NCI-H1092 (cell line): ENCODE data around the gene HLTF.

Experiments
- DNase-seq: peaks from one replicate; lab custom pipeline; 2025; lab: John Stamatoyannopoulos, UW

The HLTF gene

DNA sequence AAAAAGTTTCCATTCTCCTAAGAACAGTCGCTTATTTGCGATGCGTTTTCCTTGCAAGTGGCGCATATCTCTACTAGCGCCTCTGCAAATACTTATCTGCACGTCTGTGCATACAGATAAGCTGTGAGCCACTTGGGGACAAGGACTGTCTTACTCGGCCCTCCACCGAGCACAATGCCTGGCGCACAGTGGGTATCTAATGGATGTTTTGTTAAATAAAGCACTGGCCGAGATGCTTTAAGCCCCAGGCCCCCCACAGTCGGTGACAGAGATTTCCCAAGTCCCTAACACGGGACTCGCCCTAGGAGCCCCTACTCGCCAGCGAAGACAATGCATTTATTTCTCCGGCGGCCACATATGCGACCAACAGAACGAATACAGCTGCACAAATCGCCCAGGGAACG lies 503 bp downstream of the HLTF start:
- no peak for DNase-seq

DNA sequence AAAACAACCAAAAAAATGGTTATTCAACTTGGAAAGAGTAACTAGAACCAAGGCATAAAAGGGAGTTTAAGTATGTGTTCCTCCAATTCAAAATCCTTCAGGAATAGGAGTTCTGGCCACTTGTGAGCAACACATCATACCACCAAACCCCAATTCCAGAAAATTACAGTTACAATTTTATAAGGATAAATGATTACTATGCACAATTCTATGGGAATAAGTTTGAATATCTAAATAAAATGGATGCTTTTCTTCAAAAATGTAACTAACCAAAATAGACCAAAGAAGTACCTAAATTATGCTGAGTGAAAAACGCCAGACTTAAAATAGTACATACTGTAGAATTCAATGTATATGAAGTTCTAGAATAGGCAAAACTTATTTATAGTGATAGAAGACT lies 4.6 kb downstream of the HLTF start:
- DNase-seq: no peak

- no peak for DNase-seq
Measured at GRCh38 chr3:149080699-149081091, 5.6 kb downstream of the HLTF start.

DNA sequence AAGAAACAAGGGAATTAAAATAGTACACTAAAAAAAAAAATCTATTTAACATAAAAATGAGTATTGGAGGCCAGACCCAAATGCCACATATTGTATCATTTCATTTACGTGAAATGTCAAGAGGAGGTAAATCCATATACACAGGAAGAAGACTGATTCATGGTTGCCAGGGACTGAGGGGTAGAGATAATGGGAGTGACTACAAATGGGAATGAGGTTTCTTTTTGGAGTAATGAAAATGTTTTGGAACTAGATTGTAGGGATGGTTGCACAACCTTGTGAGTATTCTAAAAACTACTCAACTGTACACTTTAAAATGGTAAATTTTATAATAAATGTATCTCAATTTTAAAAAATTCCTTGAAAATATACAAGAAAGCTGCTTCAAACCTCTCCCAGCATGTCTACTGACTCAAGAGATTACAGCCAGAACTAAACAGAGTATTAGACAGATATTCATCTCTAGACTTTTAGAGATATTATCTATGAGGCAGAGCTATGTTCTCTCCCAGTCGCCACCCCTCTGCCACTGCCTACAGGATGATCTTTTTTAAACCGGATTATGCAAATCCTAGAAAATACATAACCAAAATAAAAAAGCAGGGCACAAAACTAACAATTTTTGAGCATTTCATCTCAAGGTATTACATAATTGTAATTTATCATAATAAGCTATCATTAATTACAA lies 6.2 kb downstream of the HLTF start:
- no peak for DNase-seq

- DNase-seq: no peak
Measured at GRCh38 chr3:149077628-149078027, 8.7 kb downstream of the HLTF start.

DNA sequence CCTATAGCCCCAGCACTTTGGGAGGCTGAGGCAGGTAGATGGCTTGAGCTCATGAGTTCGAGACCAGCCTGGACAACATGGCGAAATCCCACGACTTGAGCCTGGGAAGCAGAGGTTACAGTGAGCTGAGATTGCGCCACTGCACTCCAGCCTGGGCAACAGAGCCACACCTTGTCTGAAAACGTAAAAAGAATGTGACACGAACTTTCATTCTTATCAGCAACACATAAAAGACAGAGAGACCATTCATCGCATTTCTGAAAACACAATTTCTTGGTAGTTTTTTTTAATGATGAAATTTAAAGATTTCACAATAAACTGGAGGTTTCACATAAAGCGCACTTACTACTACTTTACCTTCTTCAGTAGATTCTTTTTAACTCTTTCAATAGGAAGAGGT lies 18.4 kb downstream of the HLTF start:
- no peak for DNase-seq

GRCh38 chr3:149061776-149062175 lies 24.6 kb downstream of the HLTF start:
- no peak for DNase-seq

DNA sequence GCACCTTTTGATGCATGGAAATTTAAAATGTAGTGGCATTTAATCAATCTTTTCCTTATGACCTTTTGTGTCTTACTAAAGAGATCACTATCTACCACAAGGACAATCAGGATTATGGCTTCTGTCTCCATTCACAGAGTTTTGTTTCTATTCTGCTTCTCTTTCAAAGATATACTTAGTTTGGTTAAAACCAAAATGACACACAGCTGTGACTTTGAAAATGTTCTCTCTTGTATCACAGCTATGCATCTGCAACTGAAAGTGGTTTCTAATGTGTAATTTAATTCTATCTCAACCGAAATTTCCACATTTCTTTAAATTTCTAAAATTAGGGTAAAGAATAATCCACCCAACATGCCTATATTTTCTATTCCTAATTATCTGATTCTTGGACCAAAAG lies 27.7 kb downstream of the HLTF start:
- no peak for DNase-seq

DNA sequence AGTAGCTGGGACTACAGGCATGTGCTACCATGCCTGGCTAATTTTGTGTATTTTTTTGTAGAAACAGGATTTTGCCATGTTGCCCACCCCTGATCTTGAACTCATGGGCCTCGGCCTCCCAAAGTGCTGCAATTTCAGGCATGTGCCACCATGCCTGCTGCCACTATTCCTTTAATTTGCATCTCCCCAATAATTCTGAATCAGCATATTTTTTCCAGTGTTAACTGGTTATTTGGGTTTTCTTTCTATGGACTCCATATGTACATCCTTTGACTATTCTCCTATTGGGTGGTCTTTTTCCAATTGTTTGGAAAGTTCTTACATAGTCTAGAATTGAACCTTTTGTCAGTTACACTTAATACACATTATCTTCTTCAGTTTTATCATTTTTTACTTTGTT lies 28.1 kb downstream of the HLTF start:
- no peak for DNase-seq

- no peak for DNase-seq
Measured at GRCh38 chr3:149055575-149055974, 30.8 kb downstream of the HLTF start.

DNA sequence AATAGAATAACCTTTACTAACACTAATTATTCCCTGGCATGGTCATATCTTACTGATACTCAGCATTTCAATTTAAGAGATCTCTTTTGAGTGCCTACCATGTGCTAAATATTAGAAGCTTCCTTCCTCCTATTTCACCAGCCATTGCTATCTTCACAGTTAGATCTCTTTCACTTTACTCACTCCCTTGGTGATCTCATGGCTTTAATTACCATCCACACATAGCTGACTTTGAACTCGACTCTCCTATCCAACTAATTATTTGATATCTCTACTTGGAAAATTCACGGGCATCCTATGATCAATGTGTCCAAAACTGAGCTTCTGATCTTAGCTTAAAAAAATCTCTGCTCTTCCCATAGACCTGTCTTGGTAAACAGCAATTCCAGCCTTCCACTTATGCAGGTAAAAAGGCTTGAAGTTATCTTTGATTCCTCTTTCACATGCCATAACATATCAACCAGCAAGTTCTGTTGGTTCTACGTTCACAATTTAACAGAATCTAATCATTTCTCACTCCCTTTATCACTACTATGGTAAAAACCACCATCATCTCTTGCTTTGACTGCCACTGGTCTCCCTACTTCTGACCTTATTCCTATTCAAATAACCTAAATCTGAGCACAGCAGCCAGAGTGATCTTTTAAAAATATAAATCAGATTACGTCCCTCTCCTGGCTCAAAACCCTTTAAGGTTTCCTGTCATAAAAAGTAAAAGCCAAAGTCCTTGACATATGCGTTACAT lies 41.8 kb downstream of the HLTF start:
- no peak for DNase-seq

GRCh38 chr3:149042789-149043386 lies 43.4 kb downstream of the HLTF start:
- DNase-seq: no peak

DNA sequence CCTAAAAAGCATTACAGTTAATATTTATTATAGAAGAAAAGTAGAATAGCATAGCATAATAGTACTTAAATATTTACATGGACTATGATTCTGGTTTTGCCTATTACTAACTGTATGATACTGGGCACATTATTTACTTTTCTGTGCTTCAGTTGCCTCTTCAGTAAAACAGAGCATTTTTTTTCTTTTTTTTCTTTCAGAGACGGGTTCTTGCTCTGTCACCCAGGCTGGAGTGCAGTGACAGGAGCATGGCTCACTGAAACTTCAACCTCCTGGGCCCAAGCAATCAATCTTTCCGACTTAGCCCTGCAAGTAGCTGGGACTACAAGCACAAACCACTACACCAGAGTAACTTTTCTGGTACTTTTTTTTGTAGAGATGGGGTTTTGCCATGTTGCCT lies 48.0 kb downstream of the HLTF start:
- DNase-seq: no peak

- no peak for DNase-seq
Measured at GRCh38 chr3:149037684-149038083, 48.6 kb downstream of the HLTF start.

- DNase-seq: no peak
Measured at GRCh38 chr3:149031096-149031495, 55.2 kb downstream of the HLTF start.

DNA sequence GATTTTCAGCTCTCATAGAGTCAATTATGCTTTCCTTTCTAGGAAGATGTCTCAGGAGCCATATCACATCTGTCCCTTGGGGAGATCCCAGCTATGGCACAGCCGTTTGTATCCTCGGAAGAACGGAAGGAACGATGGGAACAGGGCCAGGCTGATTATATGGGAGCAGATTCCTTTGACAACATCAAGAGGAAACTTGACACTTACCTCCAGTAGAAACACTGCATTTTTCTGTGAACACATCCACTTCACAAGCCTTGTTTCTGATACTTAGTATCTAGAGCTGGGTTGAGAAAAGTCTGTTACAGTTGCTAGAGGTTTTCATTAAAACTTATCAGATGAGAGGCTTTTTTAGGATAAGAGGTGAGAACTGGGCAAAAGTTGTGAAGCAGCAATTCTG lies 59.6 kb downstream of the HLTF start:
- DNase-seq: no peak

DNA sequence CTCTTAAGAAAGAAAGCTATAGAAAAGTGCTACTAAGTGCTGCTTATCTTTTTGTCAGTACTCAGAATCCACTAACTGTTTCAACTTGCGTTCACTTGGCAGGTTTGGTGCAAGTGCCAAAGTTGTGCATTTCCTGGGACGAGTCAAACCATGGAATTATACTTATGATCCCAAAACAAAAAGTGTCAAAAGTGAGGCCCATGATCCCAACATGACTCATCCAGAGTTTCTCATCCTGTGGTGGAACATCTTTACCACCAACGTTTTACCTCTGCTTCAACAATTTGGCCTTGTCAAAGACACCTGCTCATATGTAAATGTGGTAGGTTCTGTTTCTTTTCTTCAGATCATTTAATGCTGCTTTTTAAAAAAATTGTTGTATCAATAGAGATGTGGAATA lies 62.4 kb downstream of the HLTF start:
- no peak for DNase-seq

DNA sequence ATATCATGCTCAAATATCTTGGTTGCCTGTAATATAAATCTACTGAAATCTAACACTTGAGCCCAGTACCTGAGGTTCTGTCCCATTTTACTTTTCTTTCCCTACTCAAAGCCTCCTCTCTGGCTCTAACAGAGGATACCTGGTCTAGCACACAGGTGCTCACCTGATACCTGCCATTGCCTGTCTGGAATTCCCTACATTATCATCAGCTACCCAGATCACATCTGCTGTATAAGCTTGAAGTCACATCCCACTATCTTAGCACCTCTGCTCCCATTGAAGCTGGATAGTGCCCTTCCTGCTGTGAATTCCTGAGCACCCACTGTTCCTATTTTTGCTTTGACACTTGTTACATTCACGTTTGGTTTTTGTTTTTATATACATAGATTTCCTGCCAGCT lies 64.5 kb downstream of the HLTF start:
- DNase-seq: no peak

DNA sequence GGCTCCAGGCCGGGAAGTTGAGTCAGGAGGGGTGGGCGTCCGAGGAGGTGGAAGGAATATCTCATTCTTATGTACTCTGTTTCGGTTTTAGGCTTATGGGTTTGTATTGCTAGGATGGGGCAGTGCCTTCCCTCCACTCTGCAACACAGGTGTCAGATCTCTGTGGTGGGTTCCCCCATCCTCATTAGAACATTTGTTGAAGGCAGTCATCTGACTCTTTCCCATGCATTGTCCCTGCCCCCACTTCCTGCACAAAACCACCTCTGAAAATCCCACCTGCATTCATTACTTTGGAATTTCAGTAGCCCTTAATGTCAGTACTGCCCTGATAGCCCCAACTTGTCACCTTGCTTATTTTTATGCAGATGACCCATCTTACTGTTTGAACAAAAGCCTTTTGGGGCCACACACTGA lies 65.5 kb downstream of the HLTF start:
- DNase-seq: no peak

DNA sequence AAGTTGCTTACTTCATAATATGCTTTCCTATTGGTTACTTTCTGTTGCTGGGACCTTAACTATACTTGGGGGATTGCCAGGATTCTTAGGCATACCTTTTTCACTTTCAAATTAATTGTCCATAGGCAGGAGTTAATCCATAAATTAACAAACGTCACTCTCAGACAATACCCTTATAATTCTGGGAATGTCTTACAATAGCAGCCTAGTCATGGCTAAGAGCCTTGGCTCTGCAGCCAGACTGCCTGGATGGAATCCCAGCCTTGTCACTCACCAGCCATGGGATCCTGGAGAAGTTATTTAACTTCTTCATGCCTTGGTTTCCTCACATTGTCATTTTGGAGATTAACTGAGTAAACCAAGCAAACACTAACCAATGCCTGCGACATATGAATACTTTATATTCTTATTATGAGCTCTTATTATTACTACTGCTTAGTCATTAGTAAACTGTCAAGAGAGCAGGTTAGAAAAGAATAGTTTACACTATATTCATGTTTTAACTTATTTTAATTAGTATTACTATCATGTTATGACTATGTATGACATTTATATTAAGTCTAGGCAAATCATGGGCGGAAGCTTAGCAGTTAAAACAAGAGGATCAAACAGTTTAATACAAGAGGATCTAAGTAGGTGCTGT lies 66.0 kb downstream of the HLTF start:
- DNase-seq: no peak

GRCh38 chr3:149019580-149019979 lies 66.8 kb downstream of the HLTF start:
- no peak for DNase-seq

DNA sequence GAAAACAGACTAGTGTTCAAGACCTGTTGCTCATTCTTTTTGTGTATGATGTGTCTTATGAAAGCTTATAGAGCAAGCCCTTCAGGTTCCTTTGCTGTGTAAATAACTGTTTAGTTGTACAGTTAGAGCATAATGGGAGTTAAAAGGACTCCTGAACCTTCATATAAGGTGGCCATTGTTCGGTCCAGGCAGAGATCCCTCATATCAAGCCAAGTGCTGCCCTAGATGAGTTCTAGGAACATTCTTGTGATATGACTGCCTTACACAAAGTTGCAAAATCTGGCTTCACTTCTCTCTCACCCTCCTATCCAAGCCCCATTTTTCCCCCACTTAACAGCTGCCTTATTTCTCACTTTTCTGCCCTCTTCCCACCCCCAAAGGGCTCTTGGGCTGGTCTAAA lies 68.1 kb downstream of the HLTF start:
- no peak for DNase-seq
